ENCODE results near the gene QKI. TPM values are rescaled to one million over a fixed set of nuclear protein-coding genes. Genes with fewer than 3 reads are reported as not detected.

Gene QKI
- total RNA-seq, 3 donors from 2014 or later: 158 to 304 (median 172) TPM

DNA sequence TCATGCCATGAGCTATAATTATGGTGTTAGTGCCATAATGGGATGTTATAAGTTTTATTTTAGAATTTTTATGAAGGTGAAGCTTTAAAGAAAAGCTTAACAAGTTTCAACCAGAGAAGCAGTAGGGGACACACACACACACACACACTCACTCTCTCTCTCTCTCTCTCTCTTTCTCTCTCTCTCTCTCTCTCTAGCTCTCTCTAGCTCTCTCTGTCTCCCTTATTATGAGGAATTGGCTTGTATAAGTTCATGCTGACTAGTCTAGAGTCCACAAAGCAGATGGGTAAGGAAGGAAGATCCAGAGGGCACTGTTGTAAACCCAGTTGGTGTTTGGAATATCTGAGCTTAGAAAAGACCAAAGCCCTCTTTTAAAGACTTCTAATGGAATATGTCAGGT lies 102.4 kb downstream of the QKI start:
- no peak for DNase-seq (ENCODE audit: low spot score in 2 of 2)
- Histone ChIP-seq H3K9me3 (no peaks in the 10 kb centered on the region), H3K4me1 (no peaks in the 10 kb centered on the region), H3K36me3 (no peaks in the 10 kb centered on the region), H3K27ac (no peak overlapping the region), H3K4me3 (no peak overlapping the region), H3K27me3 (no peaks in the 10 kb centered on the region)
- TF ChIP-seq CTCF (IDR thresholded peaks at IDR 0.05) (no peak), POLR2A (IDR thresholded peaks at IDR 0.05) (no peak), POLR2AphosphoS5 (IDR thresholded peaks at IDR 0.05) (no peak)
- intact Hi-C loops (cut with DNase I; ENCODE audit: low total_unique reads): no loop called here

DNA sequence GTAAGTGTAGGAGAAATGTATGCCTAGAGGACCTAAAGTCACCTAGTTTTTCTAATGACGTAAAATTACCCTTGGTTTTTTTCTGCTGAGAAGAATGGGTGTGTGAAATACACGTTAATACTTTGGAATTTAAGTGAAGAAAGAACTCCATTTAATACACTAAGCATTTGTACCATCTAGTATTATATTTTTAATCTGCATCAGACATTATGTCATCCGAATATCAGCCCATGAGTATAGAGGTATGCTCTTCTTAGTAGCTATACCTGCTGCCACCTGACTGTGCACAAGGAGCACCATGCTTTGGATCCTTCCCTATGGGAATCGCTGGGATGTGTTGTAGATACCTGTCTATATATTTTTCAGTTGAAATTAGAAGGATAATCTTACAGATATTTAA lies 106.4 kb downstream of the QKI start:
- Histone ChIP-seq H3K4me1 (no peaks in the 10 kb centered on the region), H3K9me3 (no peaks in the 10 kb centered on the region), H3K27me3 (no peaks in the 10 kb centered on the region), H3K27ac (no peak overlapping the region), H3K36me3 (no peaks in the 10 kb centered on the region), H3K4me3 (no peak overlapping the region)
- intact Hi-C loops (cut with DNase I; ENCODE audit: low total_unique reads): no loop called here
- no peak for DNase-seq (ENCODE audit: low spot score in 2 of 2)
- TF ChIP-seq POLR2AphosphoS5 (IDR thresholded peaks at IDR 0.05) (no peak), CTCF (IDR thresholded peaks at IDR 0.05) (no peak), POLR2A (IDR thresholded peaks at IDR 0.05) (no peak)

DNA sequence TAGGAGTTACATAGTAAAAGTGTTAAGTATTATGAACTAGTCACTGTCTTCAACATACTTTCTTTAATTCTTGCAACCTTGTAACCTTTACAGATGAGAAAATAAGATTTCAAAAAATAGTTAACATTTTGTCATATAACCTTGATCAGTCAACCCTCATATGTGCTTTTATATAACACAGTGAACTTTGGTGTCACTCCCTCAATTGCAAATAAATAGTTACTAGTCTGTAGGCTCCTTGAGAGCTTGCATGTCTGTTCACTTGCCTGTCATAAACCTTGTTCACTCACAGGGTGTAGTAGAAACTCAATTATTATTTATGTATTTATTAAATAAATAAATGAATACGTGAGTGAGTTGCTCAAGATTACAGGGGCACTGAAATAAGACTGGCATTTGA lies 107.5 kb downstream of the QKI start:
- intact Hi-C loops (cut with DNase I; ENCODE audit: low total_unique reads): no loop called here
- Histone ChIP-seq H3K9me3 (no peaks in the 10 kb centered on the region), H3K36me3 (no peaks in the 10 kb centered on the region), H3K4me3 (no peak overlapping the region), H3K27me3 (no peaks in the 10 kb centered on the region), H3K27ac (no peak overlapping the region), H3K4me1 (no peaks in the 10 kb centered on the region)
- TF ChIP-seq POLR2A (IDR thresholded peaks at IDR 0.05): no peak
- TF ChIP-seq CTCF (IDR thresholded peaks at IDR 0.05): no peak
- TF ChIP-seq POLR2AphosphoS5 (IDR thresholded peaks at IDR 0.05): no peak
- no peak for DNase-seq (ENCODE audit: low spot score in 2 of 2)

- Histone ChIP-seq H3K27me3 (no peaks in the 10 kb centered on the region), H3K36me3 (no peaks in the 10 kb centered on the region), H3K4me3 (no peak overlapping the region), H3K27ac (no peak overlapping the region), H3K9me3 (no peaks in the 10 kb centered on the region), H3K4me1 (peaks cover 0 to 11% of the 10 kb centered on the region in 2 donors)
- TF ChIP-seq CTCF (IDR thresholded peaks at IDR 0.05) (no peak), POLR2A (IDR thresholded peaks at IDR 0.05) (no peak), POLR2AphosphoS5 (IDR thresholded peaks at IDR 0.05) (no peak)
- DNase-seq (ENCODE audit: low spot score in 2 of 2): no peak
- intact Hi-C loops (cut with DNase I; ENCODE audit: low total_unique reads): no loop called here
Observed at GRCh38 chr6:163525926-163526325, 111.4 kb downstream of the QKI start.

DNA sequence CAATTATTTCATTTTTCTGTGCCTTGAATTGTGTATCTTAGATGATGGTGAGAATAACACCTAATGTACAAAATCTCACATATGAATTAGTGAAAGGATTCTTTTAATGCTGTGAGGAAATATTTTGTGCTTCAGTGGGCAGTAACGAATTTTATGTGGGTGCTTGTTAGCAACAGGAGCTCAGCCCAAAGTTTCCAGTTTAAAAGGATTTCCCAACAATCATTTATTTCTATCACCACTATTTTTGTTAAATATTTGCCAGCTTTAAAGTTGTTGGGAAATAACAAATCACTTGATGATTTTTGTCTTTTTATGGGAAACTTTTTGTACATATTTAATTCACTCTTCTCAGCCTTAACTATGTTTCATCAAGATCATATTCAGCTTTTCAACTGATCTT lies 111.8 kb downstream of the QKI start:
- no peaks in the 10 kb centered on the region for H3K36me3 ChIP-seq
- no peak for TF ChIP-seq CTCF (IDR thresholded peaks at IDR 0.05)
- TF ChIP-seq POLR2A (IDR thresholded peaks at IDR 0.05): no peak
- TF ChIP-seq POLR2AphosphoS5 (IDR thresholded peaks at IDR 0.05): no peak
- no peak overlapping the region for H3K4me3 ChIP-seq
- no peaks in the 10 kb centered on the region for H3K9me3 ChIP-seq
- H3K4me1 ChIP-seq: peaks cover 0 to 11% of the 10 kb centered on the region in 2 donors
- intact Hi-C loops (cut with DNase I; ENCODE audit: low total_unique reads): no loop called here
- DNase-seq (ENCODE audit: low spot score in 2 of 2): no peak
- no peak overlapping the region for H3K27ac ChIP-seq
- no peaks in the 10 kb centered on the region for H3K27me3 ChIP-seq

Data from breast epithelium (tissue), 4 donors.